T1000 (cell line): ENCODE data around the gene NGRN.
"Not testable (repeated sequence)": the region's sequence is repeated elsewhere in the genome, so short reads cannot be mapped to it uniquely, and the experiment has no call there.

Experiments used
- DNase-seq: peaks from one replicate; lab custom pipeline; 2025; ENCODE audit warnings: mixed read lengths; lab: John Stamatoyannopoulos, UW

NGRN gene

GRCh38 chr15:90234096-90234988 is 31.1 kb upstream of the NGRN start, which contains the start of gene GDPGP1:
Gene GDPGP1, plus strand, starts transcription at chr15:90234209. Its CDS starts 6,700 bp downstream, at chr15:90240909.
- no peak for DNase-seq

- no peak for DNase-seq
These were observed 26.1 kb upstream of the NGRN start for GRCh38 chr15:90239371-90239770.

GRCh38 chr15:90240856-90241255 is 24.6 kb upstream of the NGRN start:
- no peak for DNase-seq

- no peak for DNase-seq
These were observed 23.9 kb upstream of the NGRN start for GRCh38 chr15:90241343-90242192.

GRCh38 chr15:90243943-90244639 is 21.4 kb upstream of the NGRN start:
- no peak for DNase-seq

GRCh38 chr15:90248789-90249202 is 16.7 kb upstream of the NGRN start:
- no peak for DNase-seq

- DNase-seq = peak; percentile 83
These were observed 16.1 kb upstream of the NGRN start, which contains the start of gene TTLL13 for GRCh38 chr15:90249203-90249863. Gene TTLL13, plus strand, starts transcription at chr15:90249556. Its CDS starts 1,075 bp downstream, at chr15:90250631.

- DNase-seq = no peak
These were observed 7.7 kb upstream of the NGRN start for GRCh38 chr15:90257776-90258175.

GRCh38 chr15:90259524-90259923 is 5.9 kb upstream of the NGRN start:
- no peak for DNase-seq

GRCh38 chr15:90260731-90261130 is 4.7 kb upstream of the NGRN start:
- DNase-seq = not testable (repeated sequence)

GRCh38 chr15:90261811-90262210 is 3.7 kb upstream of the NGRN start:
- no peak for DNase-seq

GRCh38 chr15:90262426-90262825 is 3.0 kb upstream of the NGRN start:
- DNase-seq = no peak

- DNase-seq = no peak
These were observed 801 bp upstream of the NGRN start for GRCh38 chr15:90264671-90265070.

GRCh38 chr15:90266061-90266431 is 574 bp downstream of the NGRN start:
- DNase-seq = no peak

GRCh38 chr15:90266485-90266884 is 1.0 kb downstream of the NGRN start:
- DNase-seq = no peak

- DNase-seq = no peak
These were observed 2.9 kb downstream of the NGRN start for GRCh38 chr15:90268415-90268814.

GRCh38 chr15:90270502-90271150 is 5.2 kb downstream of the NGRN start:
- DNase-seq = no peak

GRCh38 chr15:90271459-90272166 is 6.1 kb downstream of the NGRN start:
- no peak for DNase-seq

- not testable (repeated sequence) for DNase-seq
These were observed 13.0 kb downstream of the NGRN start for GRCh38 chr15:90278467-90278866.

GRCh38 chr15:90280743-90281142 is 15.3 kb downstream of the NGRN start:
- DNase-seq = not testable (repeated sequence)
